GM12874 (cell line): ENCODE measurements around the gene TPCN1.

Source experiments
- CTCF ChIP-seq: IDR thresholded peaks from 2 replicates; pipeline ENCODE4 v1.5.1; 2011; ENCODE audit warnings: low read depth, mild to moderate bottlenecking, control low read depth, low read length, moderate library complexity; ENCODE audit not compliant: insufficient read depth

TPCN1 gene

GRCh38 chr12:113271853-113272561 lies 50.7 kb downstream of the TPCN1 start:
- TF ChIP-seq CTCF: no peak

DNA sequence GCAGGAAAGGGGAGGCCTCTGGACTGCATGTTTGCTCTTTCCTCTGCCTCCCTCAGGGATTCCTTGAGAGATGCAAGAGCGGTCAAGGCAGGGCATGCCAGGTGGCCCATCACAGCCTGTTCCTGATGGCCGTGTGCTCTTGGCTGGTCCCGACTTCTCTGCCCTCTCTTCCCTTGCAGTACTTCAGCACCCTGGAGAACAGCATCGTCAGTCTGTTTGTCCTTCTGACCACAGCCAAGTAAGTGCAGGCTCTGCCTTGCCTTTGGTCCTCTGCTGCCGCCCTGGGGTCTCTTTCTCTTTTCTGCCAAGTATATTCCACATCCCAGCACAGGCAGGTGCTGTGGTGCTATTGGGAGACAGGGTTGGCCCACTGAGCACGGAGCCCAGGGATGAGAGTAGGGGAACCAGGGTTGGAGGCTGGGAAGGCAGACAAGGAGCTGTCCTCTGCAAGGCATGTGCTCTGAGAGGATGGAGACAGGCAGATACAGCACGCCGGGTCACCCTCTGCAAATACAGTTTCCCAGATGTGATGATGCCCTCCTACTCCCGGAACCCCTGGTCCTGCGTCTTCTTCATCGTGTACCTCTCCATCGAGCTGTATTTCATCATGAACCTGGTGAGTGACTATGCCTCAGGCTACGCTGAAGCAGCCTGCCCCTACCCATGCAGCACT lies 51.9 kb downstream of the TPCN1 start:
- TF ChIP-seq CTCF: no peak

DNA sequence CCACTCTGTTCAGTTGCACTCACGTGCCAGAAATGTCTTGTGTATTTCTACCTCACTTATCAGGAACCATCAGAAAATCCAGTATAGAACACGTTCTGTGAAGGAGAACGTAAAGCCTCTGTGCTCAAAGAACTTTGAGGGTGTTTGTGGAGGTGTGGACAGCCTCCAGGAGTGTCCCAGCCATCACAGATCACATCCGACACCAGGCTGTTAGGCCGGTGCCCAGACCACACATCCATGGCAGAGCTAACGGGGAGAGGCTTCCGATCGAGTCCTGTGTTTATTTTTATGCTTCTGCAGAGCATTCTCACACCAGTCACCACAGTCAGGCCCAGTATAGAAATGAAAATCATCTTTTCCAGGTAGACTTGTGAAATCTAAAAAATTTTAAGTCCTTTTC lies 53.6 kb downstream of the TPCN1 start:
- no peak for TF ChIP-seq CTCF

- TF ChIP-seq CTCF: no peak
Observed at GRCh38 chr12:113276306-113276705, 55.0 kb downstream of the TPCN1 start.

- TF ChIP-seq CTCF: no peak
Observed at GRCh38 chr12:113276946-113277500, 55.8 kb downstream of the TPCN1 start.

GRCh38 chr12:113277511-113277910 lies 56.2 kb downstream of the TPCN1 start:
- TF ChIP-seq CTCF: no peak

- no peak for TF ChIP-seq CTCF
Observed at GRCh38 chr12:113278141-113278540, 56.9 kb downstream of the TPCN1 start.
